HepG2 (cell line): Measurements from ENCODE around the gene SMIM8. TPM values are rescaled to one million over a fixed set of nuclear protein-coding genes. Genes with fewer than 3 reads are reported as not detected.

Experiments used
- ATAC-seq: fragments of 200-7000 bp; cut with Tn5 transposase; 3 replicates; pipeline ENCODE4 v1.9.1; 2020; ENCODE audit warnings: mild to moderate bottlenecking, moderate library complexity
- BruUV-seq: library from RNA; stranded (reverse); fragments of 400-500 nt; replicated peaks from 2 replicates; lab custom pipeline; 2021; lab: Mats Ljungman, UMichigan
- CTCF ChIA-PET: fragments of 300-600 bp; formaldehyde crosslinking; extraction: SDS; loops from one replicate; lab custom pipeline; 2021; ENCODE audit warnings: low total read pairs, inconsistent platforms, low intra/inter-chr PET ratio; lab: Yijun Ruan, JAX
- POLR2A ChIA-PET: fragments of 350-600 bp; sonication (Branson Sonifier 250); formaldehyde crosslinking; loops from one replicate; lab custom pipeline; 2020; ENCODE audit warnings: antibody characterized with exemption, inconsistent platforms; lab: Yijun Ruan, JAX
- DNase-seq: peaks from one replicate; pipeline ENCODE4 v3.0.0-alpha.2; 2015; ENCODE audit warnings: low spot score
- FAIRE-seq: peaks from 3 replicates; lab custom pipeline; 2011; peaks lifted over from hg19 to GRCh38; lab: Jason Lieb, UNC
- H2AFZ ChIP-seq: one replicate; pipeline ENCODE4 v1.6.1; 2011; ENCODE audit warnings: low read length, inconsistent platforms
- H3K27ac ChIP-seq: fragments of 300-600 bp; 3 replicates; pipeline ENCODE4 v1.8.0; 2011; ENCODE audit warnings: mixed run types, mild to moderate bottlenecking, mixed read lengths, low read length, inconsistent platforms; ENCODE audit not compliant: insufficient read depth; ENCODE audit errors: extremely low read length
- H3K27me3 ChIP-seq, 2 experiments: fragments of 200-600 bp in 1 of 2; 2 replicates in 1 of 2; 3 replicates in 1 of 2; pipeline versions ENCODE4 v1.6.0 to v1.8.0; 2011; ENCODE audit warnings: low read length in 2 of 2, mild to moderate bottlenecking in 2 of 2, moderate library complexity in 2 of 2, inconsistent platforms in 1 of 2; ENCODE audit not compliant: insufficient read depth in 2 of 2, control insufficient read depth in 1 of 2
- H3K36me3 ChIP-seq, 2 experiments: fragments of 200-600 bp in 1 of 2; replicated peaks in 1 of 2; 2 replicates in 1 of 2; 3 replicates in 1 of 2; pipeline versions ENCODE4 v1.5.1 to v1.8.0; 2011; ENCODE audit warnings: low read length in 2 of 2, inconsistent platforms in 1 of 2; ENCODE audit not compliant: insufficient read depth in 2 of 2, control insufficient read depth in 1 of 2
- H3K4me1 ChIP-seq: 2 replicates; pipeline ENCODE4 v1.5.1; 2012; ENCODE audit warnings: low read length, inconsistent platforms; ENCODE audit not compliant: insufficient read depth
- H3K4me2 ChIP-seq: 2 replicates; pipeline ENCODE4 v1.6.0; 2011; ENCODE audit warnings: low read depth, low read length, inconsistent platforms
- H3K4me3 ChIP-seq, 3 experiments: fragments of 200-600 bp in 1 of 3; sonication (generic), shearing (Covaris generic) in 1 of 3; replicated peaks in 1 of 3; 2 replicates each; pipeline ENCODE4 v1.5.1; 2011 to 2016; ENCODE audit warnings: low read length in 3 of 3, inconsistent platforms in 2 of 3, low read depth in 2 of 3, mild to moderate bottlenecking in 2 of 3, control low read depth in 1 of 3, mixed read lengths in 1 of 3; ENCODE audit not compliant: insufficient read depth in 1 of 3
- H3K79me2 ChIP-seq: one replicate; pipeline ENCODE4 v1.6.1; 2011; ENCODE audit warnings: low read length, inconsistent platforms; ENCODE audit not compliant: insufficient read depth
- H3K9ac ChIP-seq: 2 replicates; pipeline ENCODE4 v1.6.0; 2011; ENCODE audit warnings: mild to moderate bottlenecking, low read depth, low read length, inconsistent platforms; ENCODE audit not compliant: insufficient read depth
- H3K9me3 ChIP-seq: 2 replicates; pipeline ENCODE4 v1.5.1; 2012; ENCODE audit warnings: mild to moderate bottlenecking, low read length
- H4K20me1 ChIP-seq: 2 replicates; pipeline ENCODE4 v1.6.0; 2011; ENCODE audit warnings: inconsistent platforms, mild to moderate bottlenecking, low read length, moderate library complexity; ENCODE audit not compliant: insufficient read depth
- ATF2 ChIP-seq: sonication (generic); formaldehyde crosslinking; IDR thresholded peaks from 2 replicates; pipeline ENCODE4 v1.4.0; 2020; ENCODE audit warnings: missing genetic modification reagents
- CENPT ChIP-seq: sonication (generic); formaldehyde crosslinking; IDR thresholded peaks from 2 replicates; pipeline ENCODE4 v1.8.0; 2022; ENCODE audit warnings: low read depth, mild to moderate bottlenecking, moderate library complexity, missing genetic modification reagents
- EP300 ChIP-seq, 3 experiments: sonication (generic) in 1 of 3; formaldehyde crosslinking in 1 of 3; IDR thresholded peaks; 2 replicates each; pipeline versions ENCODE4 v1.5.1 to v1.6.1; 2011 to 2020; ENCODE audit warnings: low read depth in 2 of 3, low read length in 2 of 3, borderline replicate concordance in 1 of 3, improper control_type of control experiment in 1 of 3, mild to moderate bottlenecking in 1 of 3, missing genetic modification reagents in 1 of 3, moderate library complexity in 1 of 3
- KDM5B ChIP-seq: sonication (generic); formaldehyde crosslinking; IDR thresholded peaks from 2 replicates; pipeline ENCODE4 v1.4.0; 2020; ENCODE audit warnings: missing genetic modification reagents, mild to moderate bottlenecking, borderline replicate concordance
- MXD3 ChIP-seq: IDR thresholded peaks from 2 replicates; pipeline ENCODE4 v1.6.1; 2016; ENCODE audit warnings: mild to moderate bottlenecking, missing biosample characterization, missing genetic modification reagents
- PCBP1 ChIP-seq: fragments of 200-400 bp; formaldehyde crosslinking; IDR thresholded peaks from 2 replicates; pipeline ENCODE4 v1.6.1; 2017; ENCODE audit warnings: mild to moderate bottlenecking, low read depth, low read length, borderline replicate concordance
- POLR2G ChIP-seq: fragments of 200-400 bp; formaldehyde crosslinking; IDR thresholded peaks from 2 replicates; pipeline ENCODE4 v1.6.1; 2018; ENCODE audit warnings: mild to moderate bottlenecking, low read depth, low read length, moderate library complexity
- ZFP36L1 ChIP-seq: sonication (generic); formaldehyde crosslinking; IDR thresholded peaks from 2 replicates; pipeline ENCODE4 v1.8.0; 2022; ENCODE audit warnings: mild to moderate bottlenecking, missing genetic modification reagents, moderate library complexity
- ZKSCAN5 ChIP-seq: sonication (generic); formaldehyde crosslinking; IDR thresholded peaks from 2 replicates; pipeline ENCODE4 v1.5.1; 2020; ENCODE audit warnings: mild to moderate bottlenecking, missing genetic modification reagents
- ZNF557 ChIP-seq: sonication (generic); formaldehyde crosslinking; IDR thresholded peaks from 2 replicates; pipeline ENCODE4 v1.4.0; 2020; ENCODE audit warnings: missing genetic modification reagents
- ZNF691 ChIP-seq: sonication (generic); formaldehyde crosslinking; IDR thresholded peaks from 2 replicates; pipeline ENCODE4 v1.4.0; 2020; ENCODE audit warnings: missing genetic modification reagents, low read depth, mild to moderate bottlenecking, borderline replicate concordance
- ZNF710 ChIP-seq: sonication (generic); formaldehyde crosslinking; IDR thresholded peaks from 2 replicates; pipeline ENCODE4 v1.5.0; 2020; ENCODE audit warnings: mild to moderate bottlenecking, missing genetic modification reagents, borderline replicate concordance
- WGBS: methylation state at CpG from one replicate; pipeline ENCODE4 v1.1.6; 2017; ENCODE audit warnings: low lambda C conversion rate; 5-methylcytosine and 5-hydroxymethylcytosine counted together
- in situ Hi-C: cut with HindIII; loops from 2 replicates; pipeline ENCODE4 v1.10.0; 2017; ENCODE audit warnings: low pct_unique_long_range_greater_than_20kb; ENCODE audit not compliant: extremely low pct_ligation_motif_present
- intact Hi-C: fragments of 100-400 bp; cut with micrococcal nuclease; formaldehyde crosslinking; loops from one replicate; pipeline ENCODE4 v1.10.0; 2022; ENCODE audit not compliant: unreplicated experiment
- polyA plus RNA-seq, 8 experiments: library from polyadenylated mRNA; depleted of rRNA in 3 of 8; stranded (reverse) in 7 of 8; unstranded in 1 of 8; fragments of >200 nt; fragmentation: Illumina TruSeq in 4 of 8; extraction: Trizol in 4 of 8; gene quantifications; 2 replicates each; pipeline versions ENCODE4 v1.2.1 to v1.2.3, GENCODE V29; 2011 to 2016; ENCODE audit warnings: low read depth in 4 of 8, missing spikeins in 1 of 8, mixed read lengths in 1 of 8; ENCODE audit not compliant: insufficient read depth in 1 of 8
- total RNA-seq, 5 experiments: library from RNA; depleted of rRNA; stranded (reverse); fragments of >200 nt; fragmentation: Illumina TruSeq; extraction: Trizol; gene quantifications; 2 replicates each; pipeline ENCODE4 v1.2.3, GENCODE V29; 2016; ENCODE audit warnings: low read depth in 1 of 5

Gene SMIM8
- total and polyA plus RNA-seq, 2 of the 13 experiments (the other 11 are each of a cell fraction or from before 2014, with no cell fraction given) = 4.8 to 10.0 TPM

GRCh38 chr6:87336367-87336766 lies 14.0 kb downstream of the SMIM8 start:
- ChIA-PET POLR2A (no interaction called here), CTCF (no interaction called here)
- intact Hi-C loops = no loop called here
- no peaks in the 10 kb centered on the region for H3K27me3 ChIP-seq
- ATAC-seq = no peak
- H3K4me3 ChIP-seq = no peak overlapping the region
- no peak overlapping the region for H3K9ac ChIP-seq
- H3K79me2 ChIP-seq = no peaks in the 10 kb centered on the region
- no peaks in the 10 kb centered on the region for H4K20me1 ChIP-seq
- H2AFZ ChIP-seq = no peak overlapping the region
- H3K4me1 ChIP-seq = peaks cover 6% of the 10 kb centered on the region
- WGBS = 95% methylated on average over 4 of the region's 4 CpGs
- TF ChIP-seq ZNF710 = no peak
- TF ChIP-seq KDM5B = no peak
- TF ChIP-seq CENPT (CRISPR knock-in tag) = no peak
- no peak for TF ChIP-seq EP300 (IDR thresholded peaks at IDR 0.05; ENCODE audit: low read depth in 2 of 2, low read length in 2 of 2)
- no peak for TF ChIP-seq EP300 (CRISPR knock-in tag; IDR thresholded peaks at IDR 0.05; ENCODE audit: borderline replicate concordance)
- no TSS peak for BruUV-seq
- DNase-seq = no peak
- no peak overlapping the region for H3K4me2 ChIP-seq
- H3K36me3 ChIP-seq = no peaks in the 10 kb centered on the region; a peak in 1 of 5 replicates
- H3K27ac ChIP-seq = no peak overlapping the region
- FAIRE-seq = no peak
- in situ Hi-C loops = no loop called here
- no peaks in the 10 kb centered on the region for H3K9me3 ChIP-seq

- ChIA-PET CTCF (no interaction called here), POLR2A (no interaction called here)
- Histone ChIP-seq H2AFZ (no peak overlapping the region), H4K20me1 (no peaks in the 10 kb centered on the region), H3K9me3 (no peaks in the 10 kb centered on the region), H3K9ac (no peak overlapping the region), H3K79me2 (no peaks in the 10 kb centered on the region), H3K27me3 (no peaks in the 10 kb centered on the region), H3K27ac (no peak overlapping the region), H3K4me2 (no peak overlapping the region), H3K36me3 (no peaks in the 10 kb centered on the region), H3K4me3 (no peak overlapping the region), H3K4me1 (peaks cover 36% of the 10 kb centered on the region)
- in situ Hi-C loops = no loop called here
- no TSS peak for BruUV-seq
- intact Hi-C loops = no loop called here
- FAIRE-seq = no peak
- WGBS = 95% methylated on average over 4 of the region's 4 CpGs
- DNase-seq = no peak
- ATAC-seq = no peak
- TF ChIP-seq ZKSCAN5 (CRISPR knock-in tag) (no peak), PCBP1 (no peak), ATF2 (no peak), ZNF557 (CRISPR knock-in tag) (no peak), ZNF691 (CRISPR knock-in tag) (no peak), POLR2G (no peak), MXD3 (CRISPR knock-in tag) (no peak), ZFP36L1 (CRISPR knock-in tag) (no peak)
Observed at GRCh38 chr6:87340230-87340629, 17.8 kb downstream of the SMIM8 start.
